ENCODE results near the gene BHLHA15.

DNA sequence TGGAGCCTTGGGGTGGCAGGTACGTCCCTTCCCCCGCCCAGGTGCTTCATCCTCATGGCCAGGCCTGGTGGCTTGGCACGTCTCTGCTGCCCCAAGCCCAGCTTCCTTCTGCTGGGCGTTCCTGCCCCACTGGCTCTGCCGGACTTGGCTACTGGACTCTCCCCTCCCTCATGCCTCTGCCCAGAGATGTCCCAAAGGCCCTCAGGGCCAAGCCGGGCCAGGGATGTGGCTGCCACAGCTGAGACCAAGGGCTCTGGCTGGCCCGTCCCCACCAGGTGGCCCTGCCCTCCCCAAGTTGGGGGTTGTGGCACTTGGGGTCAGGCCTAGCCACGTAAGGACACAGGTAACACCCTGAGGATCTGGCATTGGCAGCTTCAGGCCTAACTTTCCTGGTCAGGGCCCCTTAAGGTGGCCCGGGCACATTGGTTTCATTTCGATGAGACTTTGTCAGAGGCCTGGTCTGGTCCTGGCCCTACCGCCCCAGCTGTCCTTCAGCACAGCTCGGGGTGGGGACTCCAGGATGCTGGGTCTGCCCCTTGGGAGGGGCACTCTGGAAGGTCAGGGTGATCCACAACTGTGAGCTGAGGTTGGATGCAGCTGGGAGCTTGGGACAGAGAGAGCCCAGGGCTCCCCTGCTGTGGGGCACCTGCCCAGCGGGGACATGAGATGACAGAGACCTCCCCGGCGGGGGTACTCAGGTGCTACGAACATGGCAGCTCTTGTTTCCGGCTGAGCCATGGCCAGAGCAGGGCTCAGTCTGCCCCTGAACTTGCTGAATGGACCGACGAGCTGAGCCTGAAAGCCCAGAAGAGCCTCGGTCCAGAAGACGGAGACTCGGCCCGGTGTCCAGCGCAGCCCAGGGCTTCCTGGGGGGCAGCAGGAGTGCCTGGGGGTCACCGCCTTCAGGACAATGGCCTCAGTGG, 2.9 kb downstream of the BHLHA15 start:
- TF ChIP-seq CTCF (IDR thresholded peaks at IDR 0.05; ENCODE audit: insufficient read depth, low read length, poor library complexity, severe bottlenecking) = no peak
- no peak for TF ChIP-seq EZH2phosphoT487 (conservative IDR thresholded peaks at IDR 0.05; ENCODE audit: low read length)
